H4 (cell line): ENCODE data around the gene TK1. TPM values are rescaled to one million over a fixed set of nuclear protein-coding genes. Genes with fewer than 3 reads are reported as not detected.

ENCODE experiments used
- DNase-seq: peaks from one replicate; pipeline ENCODE4 v3.0.0-alpha.2; 2015; ENCODE audit warnings: low spot score
- total RNA-seq: library from RNA; depleted of rRNA; stranded (reverse); fragments of >200 nt; shearing (Covaris generic); gene quantifications from 2 replicates; pipeline ENCODE4 v1.2.3, GENCODE V29; 2014

The TK1 gene
- total RNA-seq, 1 experiment from 2014 or later: 253 TPM

DNA sequence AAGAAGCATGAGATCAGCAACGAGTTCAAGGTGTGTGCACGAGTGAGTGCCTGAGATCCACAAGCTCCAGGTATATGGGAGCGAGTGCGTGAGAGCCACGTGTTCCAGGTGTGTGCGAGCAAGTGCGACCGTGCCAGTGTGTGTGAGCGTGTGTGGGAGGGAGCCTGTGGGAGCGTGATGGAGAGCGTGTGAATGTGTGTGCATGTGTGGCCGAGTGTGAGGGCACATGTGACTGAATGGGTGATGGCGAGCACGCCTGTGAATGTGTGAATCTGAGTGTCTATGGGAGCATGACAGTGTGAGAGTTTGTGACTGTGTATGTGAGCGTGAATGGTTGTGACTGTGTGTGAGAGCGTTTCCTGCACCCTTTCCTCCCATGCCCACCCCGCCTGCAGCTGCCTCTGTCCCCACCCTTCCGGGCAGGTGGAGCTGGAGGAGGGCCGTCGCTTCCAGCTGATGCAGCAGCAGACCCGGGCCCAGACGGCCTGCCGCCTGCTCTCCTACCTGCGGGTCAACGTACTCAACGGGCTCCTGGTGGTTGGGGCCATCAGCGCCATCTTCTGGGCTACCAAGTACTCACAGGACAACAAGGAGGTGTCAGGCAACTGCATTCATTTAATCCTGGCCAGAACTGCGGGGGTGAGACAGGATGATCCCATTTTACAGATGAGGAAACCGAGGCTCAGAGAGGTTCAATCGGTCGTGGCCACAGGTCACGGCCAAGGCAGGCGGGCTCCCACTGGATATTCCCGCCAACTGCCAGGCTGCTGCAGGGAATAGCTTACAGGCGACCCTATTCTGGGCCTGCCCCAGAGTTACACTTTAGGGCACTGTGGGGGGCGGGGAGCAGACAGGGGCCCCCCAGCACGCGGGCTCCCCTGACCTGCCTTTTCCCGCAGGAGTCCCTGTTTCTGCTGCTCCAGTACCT lies 52.6 kb downstream of the TK1 start:
- DNase-seq: peak; percentile 43

DNA sequence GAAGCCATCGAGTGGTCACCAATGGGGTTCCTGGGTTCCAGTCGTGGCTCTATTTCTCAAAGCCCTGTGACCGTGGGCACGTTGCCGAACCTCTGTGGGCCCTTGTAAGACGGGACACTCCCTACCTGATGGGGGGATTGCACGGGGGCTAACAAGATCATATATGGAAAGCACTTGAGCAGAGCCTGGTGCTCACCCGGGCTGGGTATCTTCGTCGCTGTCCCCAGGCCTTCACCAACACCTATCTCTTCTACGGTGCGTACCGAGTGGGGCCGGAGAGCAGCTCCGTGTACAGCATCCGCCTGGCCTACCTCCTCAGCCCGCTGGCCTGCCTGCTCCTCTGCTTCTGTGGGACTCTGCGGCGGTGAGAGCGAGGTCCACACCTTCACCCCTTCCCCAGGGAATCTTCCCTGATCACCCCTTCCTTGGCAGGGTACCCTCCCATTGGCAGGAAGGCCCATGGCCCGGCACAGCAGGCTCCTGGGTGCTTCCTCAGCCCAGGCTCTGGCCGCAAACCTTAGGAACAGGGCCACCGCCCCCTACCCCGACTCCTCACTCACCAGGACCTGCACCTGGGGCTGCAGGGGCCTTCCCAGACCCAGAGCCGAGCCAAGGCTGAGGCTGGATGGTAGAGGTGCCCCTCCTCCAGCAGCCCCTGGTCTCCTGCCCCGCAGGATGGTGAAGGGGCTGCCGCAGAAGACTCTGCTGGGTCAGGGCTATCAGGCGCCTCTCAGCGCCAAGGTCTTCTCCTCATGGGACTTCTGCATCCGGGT lies 53.5 kb downstream of the TK1 start:
- DNase-seq: no peak

DNA sequence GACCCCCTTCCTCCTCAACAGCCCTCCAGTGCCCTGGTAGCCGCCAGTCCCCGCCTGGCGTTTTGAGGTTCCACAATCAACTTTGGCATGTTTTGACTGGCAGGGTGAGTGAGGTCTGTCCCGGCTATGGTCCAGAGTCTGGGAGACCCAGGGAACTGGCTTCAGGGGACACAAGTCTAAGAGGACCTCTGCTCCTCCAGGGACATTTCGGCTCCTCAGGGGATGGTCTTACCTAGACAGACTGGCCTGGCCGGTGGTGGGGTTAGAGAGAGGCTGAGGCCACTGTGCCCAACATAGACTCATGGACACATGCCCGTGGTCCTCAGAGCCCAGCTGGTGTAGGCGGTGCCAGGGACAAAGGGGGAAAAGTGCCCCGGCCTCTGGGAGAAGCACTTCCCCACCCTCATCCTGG lies 54.1 kb downstream of the TK1 start:
- DNase-seq: no peak

DNA sequence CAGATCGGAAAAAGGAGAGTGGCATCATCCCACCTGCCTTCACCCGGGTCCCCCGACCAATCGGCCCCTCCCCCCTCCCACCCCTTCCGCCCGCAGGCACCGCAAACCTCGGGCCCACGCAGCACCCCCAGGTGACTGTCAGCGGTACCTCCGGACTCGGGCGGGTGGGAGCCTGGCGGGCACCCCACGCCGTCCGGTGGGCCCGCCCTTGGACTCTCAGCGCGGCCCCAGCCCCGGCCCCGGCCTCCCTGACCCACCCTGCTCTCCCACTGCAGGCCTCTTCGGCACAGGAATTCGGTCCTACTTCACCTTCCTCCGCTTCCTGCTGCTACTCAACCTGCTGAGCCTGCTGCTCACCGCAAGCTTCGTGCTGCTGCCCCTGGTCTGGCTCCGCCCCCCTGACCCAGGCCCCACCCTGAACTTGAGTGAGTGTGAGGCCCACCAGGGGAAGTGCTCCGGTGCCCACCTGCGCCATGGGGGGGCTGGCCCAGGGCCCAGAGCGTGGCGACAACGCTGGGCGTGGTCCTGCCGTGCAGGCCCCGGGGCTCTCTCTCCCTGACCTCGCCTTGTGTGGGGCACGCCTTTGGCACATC lies 54.7 kb downstream of the TK1 start:
- DNase-seq: no peak

DNA sequence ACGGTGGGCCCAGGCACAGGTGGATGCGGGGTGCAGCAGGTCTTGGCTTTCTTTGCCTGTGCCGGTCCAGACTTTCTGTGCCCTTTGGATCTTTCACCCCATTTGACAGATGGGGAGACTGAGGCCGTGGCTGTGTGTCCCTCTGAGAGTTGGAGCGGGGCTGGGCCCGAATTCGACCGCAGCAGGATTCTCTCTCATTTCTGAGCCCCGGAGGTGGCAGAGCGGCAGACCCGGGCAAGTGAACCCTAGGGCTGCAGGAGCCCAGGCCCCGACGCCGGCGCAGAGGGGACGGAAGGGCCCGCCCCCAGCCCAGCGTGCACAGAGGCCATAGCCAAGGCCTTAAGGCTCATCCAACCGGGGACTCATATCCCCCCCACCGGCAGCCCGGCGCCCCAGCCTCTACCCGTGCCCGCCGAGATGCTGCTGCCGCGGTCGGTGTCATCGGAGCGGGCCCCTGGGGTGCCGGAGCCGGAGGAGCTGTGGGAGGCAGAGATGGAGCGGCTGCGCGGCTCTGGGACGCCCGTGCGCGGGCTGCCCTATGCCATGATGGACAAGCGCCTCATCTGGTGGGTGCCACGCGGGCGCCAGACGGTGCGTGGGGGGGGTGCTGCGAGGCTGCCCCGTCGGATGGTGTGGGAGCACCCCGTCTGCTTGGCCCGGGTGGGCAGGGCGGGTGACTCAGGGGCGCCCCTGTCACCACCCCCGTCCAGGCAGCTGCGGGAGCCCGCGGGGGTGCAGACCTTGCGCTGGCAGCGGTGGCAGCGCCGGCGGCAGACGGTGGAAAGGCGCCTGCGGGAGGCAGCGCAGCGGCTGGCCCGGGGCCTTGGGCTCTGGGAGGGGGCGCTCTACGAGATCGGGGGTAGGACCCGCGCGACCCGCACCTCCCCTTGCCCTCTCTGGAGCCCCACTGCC lies 55.4 kb downstream of the TK1 start:
- DNase-seq: no peak

DNA sequence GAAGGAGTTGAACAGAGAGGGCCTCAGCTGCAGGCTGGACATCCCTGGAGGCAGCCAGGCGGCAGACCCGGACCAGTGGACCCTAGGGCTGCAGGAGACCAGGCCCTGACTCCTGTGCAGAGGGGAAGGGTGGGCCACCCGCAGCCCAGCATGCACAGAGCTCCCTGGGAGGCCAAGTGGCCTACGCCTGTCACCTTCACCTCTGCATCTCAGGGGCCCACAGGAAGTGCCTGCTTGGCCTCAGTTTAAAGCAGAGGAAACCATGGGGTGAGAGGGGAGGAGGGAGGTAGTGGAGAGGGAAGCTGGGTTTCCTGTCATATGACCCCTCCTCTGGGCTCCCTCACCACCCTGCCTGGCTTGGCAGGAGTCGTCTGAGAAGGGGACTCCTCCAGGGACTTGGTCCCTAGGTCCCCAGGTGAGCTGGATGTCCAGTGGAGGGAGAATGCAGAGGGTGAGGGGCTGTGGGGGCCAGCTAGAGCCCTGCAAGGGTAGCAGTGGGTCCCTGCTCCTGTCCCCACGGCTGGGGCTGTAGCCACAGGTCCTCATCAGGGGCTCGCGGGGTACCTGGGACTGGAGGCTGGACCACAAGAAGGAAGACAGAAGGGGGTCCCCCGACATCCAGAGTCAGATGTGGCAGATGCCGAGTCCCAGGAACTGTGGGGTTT lies 56.3 kb downstream of the TK1 start, which contains the start of gene TMC8:
Gene TMC8 (plus strand): TSS at position 335 of the 665 bp plus-strand sequence. CDS start 818 bp downstream, outside the sequence.
- no peak for DNase-seq

DNA sequence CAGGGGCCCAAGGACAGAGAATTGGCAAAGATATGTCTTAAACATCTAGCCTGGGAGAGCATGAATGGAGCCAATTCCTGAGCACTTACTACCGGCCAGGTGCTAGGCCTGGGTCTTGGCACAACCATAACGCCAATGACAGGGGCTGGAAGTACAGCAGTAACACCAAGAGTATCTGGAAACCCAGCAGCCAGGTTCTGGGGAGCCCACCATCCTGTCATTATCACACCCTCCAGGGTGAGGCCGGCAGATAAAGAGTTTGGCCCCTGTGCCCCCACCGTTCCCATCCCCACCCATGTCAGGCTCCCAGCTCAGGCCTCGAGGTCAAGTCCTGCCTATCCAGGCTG lies 56.8 kb downstream of the TK1 start:
- no peak for DNase-seq

DNA sequence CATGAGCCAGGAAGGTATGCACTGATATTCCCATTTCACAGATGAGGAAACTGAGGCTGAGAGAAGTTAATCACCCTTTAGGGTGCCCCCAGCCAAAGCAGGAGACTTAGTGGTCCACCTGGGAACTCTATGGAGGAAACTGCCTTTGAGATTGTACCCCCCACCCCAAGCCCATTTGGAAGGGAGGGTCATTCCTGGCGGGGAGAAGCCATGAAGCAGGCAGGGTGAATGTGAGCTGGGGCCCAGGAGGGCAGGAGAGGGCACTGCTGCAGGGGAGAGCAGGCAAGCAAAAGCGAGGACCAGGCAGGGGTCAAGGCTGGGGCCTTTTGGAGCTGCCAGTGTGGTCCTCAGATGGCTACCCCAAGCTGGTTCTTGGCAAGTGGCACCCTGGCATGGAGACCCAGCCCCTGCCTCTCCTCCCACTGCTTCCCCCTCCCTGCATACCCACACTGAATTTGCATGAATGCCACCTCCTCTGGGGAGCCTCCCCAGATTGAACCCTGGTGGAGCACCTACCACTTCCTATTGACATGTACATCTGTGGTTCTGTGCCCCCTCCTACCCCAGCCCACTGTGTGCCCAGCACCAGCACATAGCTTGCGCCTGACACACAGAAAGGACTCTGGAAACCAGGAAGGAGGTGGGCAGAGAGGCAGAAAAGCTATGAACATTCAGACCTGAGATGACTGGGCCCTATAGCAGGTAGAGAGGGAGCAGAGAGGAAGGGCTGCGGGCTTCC lies 57.3 kb downstream of the TK1 start:
- no peak for DNase-seq

DNA sequence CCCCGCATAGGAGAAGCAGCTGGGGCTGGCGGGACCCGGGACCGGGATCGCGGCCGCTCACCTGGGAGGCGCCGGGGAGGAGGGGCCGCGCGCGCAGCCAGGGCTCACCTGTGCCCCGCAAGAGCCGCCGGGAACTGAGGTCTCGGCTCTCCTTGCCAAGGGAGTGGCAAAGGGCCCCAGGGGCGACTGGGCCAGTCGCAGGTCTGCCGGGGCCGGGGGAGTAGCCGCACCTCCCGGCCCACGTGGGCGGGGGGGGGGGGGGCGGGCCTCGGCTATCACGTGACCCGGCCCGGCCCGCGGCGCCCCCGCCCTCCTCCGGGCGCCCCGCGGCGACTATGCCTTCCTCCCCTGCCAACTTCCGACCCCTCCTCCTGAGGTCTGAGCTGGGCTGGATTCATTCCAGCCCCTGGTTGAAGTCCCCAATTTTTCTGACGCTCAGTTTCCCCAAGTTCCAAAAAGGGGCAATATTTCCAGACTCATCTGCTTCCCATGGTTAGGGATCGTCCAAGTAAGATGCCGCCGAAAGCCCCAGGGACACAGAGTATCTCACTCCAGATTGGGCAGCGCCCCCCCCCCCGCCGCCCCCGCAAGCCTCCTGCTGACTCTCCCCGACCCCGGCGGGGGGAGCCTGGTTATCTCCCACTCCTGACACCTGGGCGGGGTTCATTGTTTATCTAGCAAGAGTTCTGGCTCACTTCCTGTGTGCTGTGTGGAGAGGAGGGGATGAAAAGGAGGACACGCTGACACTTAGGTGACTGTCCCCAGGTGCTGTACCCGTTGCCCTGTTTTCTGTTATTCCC lies 58.1 kb downstream of the TK1 start, which contains the start of gene TMC6:
Gene TMC6 (minus strand): TSS at position 205 of the 800 bp plus-strand sequence. CDS start 1,923 bp downstream, outside the sequence.
- DNase-seq: no peak

DNA sequence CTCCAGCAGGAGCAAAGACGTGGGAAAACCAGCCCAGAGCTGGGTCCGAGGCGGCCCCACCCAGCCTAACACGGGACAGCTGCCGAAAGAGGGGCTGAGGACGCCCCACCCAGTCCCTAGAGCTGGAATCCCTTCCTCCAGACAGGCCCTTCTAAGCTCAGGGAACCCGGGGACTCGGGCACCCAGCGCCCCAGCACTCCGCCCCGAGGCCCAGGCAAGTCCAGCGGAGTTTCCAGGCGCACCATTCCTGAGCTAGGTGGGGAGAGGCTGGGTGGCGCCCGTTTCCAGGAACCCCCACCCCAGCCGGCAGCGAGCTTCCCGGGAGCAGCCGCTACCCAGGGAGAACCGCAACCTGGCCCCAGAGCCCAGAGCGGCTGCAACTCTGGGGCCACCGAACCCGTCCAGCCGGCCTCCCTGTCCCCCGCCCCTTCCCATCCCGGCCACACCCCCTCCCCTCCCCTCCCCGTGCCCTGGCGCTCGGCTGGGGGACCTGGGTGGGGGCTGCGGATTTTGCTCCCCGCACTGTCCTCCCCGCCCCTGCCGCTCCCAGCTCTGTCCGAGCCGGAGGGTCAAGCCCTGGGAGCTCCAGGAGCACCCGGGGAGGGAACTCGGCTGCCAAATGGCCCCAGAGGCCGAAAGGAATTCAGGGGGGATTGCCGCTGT lies 58.8 kb downstream of the TK1 start:
- no peak for DNase-seq

DNA sequence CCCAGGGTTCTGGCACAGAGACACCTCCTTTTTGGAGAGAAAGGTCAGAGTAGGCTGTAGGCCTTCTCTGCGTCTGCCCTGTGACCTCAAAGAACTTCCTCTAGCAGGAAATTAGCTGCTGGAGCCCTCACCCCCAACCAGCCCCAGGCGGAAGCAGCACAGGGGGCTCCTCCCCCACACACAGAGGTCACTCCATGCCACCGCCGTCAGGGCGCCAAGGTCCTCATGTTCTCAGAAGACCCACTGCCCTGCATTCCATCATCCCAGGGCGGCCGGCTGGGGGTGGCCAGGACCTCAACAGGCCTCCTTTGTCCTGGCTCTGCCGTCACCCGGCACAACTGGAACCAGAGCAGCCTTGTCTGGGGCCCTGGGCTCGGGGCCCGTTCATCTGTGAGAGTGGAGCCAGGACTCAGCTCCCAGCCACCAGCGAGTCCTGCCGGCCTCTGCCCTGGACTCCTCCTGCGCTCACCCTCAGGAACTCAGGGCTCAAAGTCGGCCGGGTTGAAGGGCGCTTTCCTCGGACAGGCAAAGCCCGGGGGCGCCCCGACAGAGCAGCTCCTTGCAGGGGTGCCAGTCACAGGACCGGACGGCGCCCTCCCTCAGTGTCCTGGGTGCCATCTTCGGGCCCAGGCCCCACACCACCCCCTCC lies 59.5 kb downstream of the TK1 start:
- DNase-seq: no peak

DNA sequence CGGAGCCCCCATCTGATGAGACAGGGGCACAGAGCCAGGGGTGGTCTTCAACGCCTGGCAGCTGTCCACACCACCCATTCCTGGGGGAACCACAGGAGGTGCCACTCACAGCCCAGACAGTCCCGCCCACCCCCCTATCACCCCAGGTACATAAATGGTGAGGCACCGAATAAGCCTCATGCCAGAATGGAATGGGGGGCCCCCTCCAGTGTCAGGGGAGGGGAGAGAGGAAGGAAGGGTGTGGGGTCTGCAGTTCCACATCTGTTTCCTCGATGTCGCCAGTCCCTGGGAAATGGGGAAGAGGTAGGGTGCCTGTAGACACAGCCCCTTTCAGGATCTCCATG lies 60.0 kb downstream of the TK1 start:
- no peak for DNase-seq

DNA sequence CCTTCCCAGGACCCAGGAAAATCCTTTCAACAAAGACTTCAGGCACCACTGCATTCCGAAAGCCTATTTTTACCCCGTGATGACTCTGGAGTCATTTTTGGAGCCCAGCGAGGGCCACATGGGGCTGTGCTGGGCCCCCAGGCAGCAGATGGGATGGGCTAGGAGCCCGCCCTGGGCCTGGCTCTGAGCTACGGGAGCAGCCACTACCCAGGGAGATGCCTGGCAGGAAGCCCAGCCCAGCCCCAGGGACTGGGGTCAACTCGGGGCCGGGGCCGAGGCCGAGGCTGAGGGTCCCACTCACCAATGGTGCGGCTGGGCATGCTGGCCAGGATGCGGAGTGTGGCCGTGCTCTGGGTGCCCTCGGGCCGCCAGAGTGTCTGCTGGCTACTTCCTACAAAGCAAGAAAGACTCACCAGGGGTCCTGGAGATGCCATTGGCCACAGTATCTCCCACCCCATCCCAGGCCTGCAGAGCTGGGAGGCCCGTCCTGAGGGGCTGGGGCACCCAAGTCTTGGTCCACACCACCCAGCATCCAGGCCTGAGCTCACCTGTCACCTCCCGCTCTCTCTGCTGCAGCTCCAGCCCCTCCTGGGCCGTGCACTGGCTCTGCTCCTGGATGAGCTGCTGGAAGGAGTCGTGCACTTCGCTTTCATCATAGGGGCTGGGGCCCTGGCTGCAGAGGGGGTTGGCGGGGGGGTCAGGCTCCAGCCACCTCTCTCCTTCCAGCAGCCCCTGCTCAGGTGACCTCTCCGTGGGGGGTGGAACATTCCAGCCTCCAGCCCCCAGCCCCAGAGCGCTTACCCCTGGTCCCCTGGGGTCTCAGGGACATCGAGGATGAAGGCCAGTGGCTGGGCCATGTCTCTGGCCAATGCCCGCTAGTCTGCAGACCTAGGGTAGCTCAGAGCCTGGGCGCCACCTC lies 60.6 kb downstream of the TK1 start:
- no peak for DNase-seq

DNA sequence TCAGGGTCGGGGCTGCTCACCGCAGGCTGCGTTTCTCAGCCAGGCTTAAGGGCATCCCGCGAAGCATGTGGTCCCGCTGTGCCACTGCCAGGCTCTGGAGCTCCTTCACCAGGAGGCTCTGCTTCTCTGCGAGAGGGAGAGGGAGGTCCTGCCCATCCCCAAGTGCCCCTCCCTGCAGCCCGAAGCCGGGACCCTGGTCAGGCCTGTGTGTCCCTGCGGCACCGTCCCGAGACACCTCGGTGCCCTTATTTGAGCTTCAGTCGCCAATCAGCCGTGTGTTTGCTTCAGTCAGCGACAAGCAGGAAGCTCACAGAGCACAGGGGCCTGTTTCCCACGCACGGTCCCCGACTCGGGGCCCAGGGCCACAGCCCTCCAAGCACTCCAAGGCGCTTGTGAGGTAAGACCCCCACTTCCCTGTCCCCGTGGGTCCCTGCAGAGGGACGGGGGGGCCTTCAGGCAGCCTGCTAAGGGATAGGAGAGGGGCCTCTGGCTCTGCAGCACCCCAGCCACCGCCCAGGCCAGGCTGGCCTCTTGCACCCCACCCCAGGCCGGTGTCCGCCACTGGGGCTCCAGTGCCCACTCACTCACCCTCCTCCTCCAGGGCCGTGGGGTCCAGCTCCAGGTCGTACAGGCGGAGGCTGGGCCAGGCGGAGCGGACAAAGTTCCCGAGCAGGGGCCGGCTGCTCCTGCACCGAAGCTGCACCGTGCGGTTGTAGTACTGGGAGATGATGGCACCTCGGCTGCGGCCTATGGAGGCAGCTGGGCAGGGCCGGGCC lies 61.5 kb downstream of the TK1 start:
- no peak for DNase-seq

DNA sequence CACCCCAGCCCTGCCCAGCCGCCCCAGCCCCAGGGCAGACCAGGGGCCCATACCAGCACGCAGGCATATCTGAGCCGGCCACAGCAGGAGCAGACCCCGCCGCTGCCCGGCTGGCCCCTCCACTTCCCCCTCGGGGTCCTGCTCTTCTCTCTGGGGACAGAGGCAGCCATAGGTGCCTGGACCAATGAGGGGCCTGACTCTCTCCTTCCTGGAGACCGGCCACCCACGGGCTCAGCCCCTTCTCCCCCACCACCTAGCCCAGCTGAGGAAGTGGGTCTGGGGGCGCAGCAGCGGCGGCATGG lies 62.1 kb downstream of the TK1 start:
- no peak for DNase-seq
